ENCODE results near the gene SGPL1. TPM values are rescaled to one million over a fixed set of nuclear protein-coding genes. Genes with fewer than 3 reads are reported as not detected.
A peak's percentile ranks its signal among the peaks of the same experiment; 100 is the strongest.

SGPL1 gene
- total RNA-seq, 4 donors from 2014 or later = 58.0 to 120 (median 74.0) TPM

DNA sequence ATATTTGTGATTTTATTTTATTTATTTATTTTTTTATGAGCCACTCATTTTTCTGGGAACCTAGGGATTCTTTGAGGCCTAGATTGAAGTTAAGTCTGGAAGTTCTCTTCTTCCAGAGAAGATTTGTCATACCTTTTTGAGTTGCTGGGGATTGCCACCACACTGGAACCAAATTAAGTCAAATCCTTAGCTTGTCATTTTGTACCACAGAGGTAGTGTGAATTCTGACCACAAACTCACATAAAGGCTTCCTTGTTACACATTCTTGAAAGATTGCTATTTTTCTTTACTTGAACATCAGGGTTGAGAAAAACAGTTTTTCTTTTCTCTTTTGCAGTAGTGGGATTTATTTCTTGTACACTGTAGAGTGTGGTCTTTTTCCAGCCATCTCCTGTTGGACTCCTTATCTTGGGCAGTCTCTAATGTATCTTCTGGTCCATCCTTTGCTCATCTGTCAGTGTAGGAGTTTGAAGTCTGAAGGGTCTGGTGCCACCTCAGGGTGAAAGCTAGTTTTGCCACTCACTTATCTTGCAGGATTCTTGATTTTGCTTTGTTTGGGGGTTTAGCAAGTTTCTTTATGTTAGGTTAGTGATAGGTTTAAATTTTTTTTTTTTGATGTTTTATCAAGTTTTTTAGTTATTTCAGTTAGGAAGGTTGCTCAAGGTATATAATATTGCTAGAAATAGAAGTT is 47.9 kb downstream of the SGPL1 start:
- DNase-seq (ENCODE audit: low spot score in 2 of 2) = no peak
- no peak overlapping the region for H3K4me3 ChIP-seq (ENCODE audit: low read depth, poor library complexity, severe bottlenecking)
- TF ChIP-seq, protein P1, sequence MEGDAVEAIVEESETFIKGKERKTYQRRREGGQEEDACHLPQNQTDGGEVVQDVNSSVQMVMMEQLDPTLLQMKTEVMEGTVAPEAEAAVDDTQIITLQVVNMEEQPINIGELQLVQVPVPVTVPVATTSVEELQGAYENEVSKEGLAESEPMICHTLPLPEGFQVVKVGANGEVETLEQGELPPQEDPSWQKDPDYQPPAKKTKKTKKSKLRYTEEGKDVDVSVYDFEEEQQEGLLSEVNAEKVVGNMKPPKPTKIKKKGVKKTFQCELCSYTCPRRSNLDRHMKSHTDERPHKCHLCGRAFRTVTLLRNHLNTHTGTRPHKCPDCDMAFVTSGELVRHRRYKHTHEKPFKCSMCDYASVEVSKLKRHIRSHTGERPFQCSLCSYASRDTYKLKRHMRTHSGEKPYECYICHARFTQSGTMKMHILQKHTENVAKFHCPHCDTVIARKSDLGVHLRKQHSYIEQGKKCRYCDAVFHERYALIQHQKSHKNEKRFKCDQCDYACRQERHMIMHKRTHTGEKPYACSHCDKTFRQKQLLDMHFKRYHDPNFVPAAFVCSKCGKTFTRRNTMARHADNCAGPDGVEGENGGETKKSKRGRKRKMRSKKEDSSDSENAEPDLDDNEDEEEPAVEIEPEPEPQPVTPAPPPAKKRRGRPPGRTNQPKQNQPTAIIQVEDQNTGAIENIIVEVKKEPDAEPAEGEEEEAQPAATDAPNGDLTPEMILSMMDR (IDR thresholded peaks at IDR 0.05) = no peak
- no peak for TF ChIP-seq POLR2A (IDR thresholded peaks at IDR 0.05)
- intact Hi-C loops (cut with DNase I; ENCODE audit: low total_unique reads) = loop anchor here (5.0 kb wide), 1 partner anchor 376 kb away; no protein-coding TSS in a partner anchor

DNA sequence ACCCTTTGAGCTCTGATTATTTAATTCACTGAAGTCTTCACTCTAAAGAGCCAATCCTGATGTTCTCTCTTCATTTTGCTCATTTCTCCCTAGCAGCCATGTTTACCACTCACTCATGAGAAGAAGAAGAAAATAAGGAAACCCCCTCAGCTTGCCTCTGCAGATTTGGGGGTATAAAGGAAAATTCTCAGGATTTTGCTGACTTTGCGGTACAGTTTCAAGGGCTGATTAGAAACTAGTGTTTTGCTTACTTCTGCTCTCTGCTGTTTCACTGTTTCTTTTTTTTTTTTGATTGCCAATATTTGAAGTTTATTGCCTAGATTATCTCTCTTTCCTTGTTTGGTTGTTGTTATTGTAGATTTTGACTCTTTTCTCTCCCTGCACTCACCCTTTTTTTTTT is 49.2 kb downstream of the SGPL1 start:
- no peak for DNase-seq (ENCODE audit: low spot score in 2 of 2)
- WGBS, 2 donors = 92 to 100% methylated on average over 1 of the region's 1 CpG
- no peak for TF ChIP-seq POLR2A (IDR thresholded peaks at IDR 0.05)
- TF ChIP-seq, protein P1 (IDR thresholded peaks at IDR 0.05) = no peak
- intact Hi-C loops (cut with DNase I; ENCODE audit: low total_unique reads) = loop anchor here (5.0 kb wide), 1 partner anchor 378 kb away; no protein-coding TSS in a partner anchor
- no peak overlapping the region for H3K4me3 ChIP-seq (ENCODE audit: low read depth, poor library complexity, severe bottlenecking)

DNA sequence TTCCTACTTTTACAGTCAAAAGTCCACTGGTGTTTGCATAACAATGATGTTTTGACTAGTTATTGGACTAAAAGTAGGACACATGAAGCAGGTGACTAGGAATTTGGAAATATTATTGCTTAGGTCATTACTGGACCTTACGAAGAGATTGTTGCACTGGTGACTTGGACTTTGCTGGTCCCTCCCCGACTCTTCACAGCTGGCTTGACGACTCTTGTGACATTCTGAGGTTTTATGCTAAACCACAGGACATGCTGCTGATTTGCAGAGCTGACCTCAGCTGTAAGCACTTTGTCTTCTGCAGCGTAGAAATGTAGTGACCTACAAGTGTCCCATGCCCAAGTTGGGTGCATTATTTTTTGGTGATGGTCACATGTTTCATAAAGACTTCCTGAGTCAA is 50.7 kb downstream of the SGPL1 start:
- no peak for TF ChIP-seq POLR2A (IDR thresholded peaks at IDR 0.05)
- TF ChIP-seq, protein P1 (IDR thresholded peaks at IDR 0.05) = no peak
- intact Hi-C loops (cut with DNase I; ENCODE audit: low total_unique reads) = no loop called here
- 80 to 87% methylated on average over 4 of the region's 4 CpGs for WGBS, 2 donors
- no peak overlapping the region for H3K4me3 ChIP-seq (ENCODE audit: low read depth, poor library complexity, severe bottlenecking)
- DNase-seq (ENCODE audit: low spot score in 2 of 2) = peak in 1 of 2 donors; percentile 36

DNA sequence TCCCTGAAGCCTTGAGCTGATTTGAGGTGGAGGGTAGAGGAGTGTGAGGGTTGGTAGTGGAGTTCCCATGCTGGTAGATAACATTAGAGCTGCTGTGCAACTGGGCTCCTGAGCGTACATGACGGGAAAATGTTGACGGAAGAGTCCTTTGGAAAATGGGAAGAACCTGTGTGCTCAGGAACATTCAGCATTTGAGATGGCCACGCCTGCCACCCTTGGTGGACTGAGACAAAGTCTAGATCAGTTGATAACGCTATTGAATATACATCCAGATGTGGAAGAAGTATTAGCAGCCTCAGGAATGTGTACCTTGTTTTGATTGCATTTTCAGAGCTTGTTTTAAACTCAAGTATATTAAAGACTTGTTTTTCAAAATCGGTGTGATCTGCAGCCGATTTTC is 56.5 kb downstream of the SGPL1 start:
- TF ChIP-seq, protein P1 (IDR thresholded peaks at IDR 0.05) = no peak
- TF ChIP-seq POLR2A (IDR thresholded peaks at IDR 0.05) = no peak
- no peak overlapping the region for H3K4me3 ChIP-seq (ENCODE audit: low read depth, poor library complexity, severe bottlenecking)
- WGBS, 2 donors = 86% methylated on average over 7 of the region's 7 CpGs
- intact Hi-C loops (cut with DNase I; ENCODE audit: low total_unique reads) = no loop called here
- no peak for DNase-seq (ENCODE audit: low spot score in 2 of 2)

DNA sequence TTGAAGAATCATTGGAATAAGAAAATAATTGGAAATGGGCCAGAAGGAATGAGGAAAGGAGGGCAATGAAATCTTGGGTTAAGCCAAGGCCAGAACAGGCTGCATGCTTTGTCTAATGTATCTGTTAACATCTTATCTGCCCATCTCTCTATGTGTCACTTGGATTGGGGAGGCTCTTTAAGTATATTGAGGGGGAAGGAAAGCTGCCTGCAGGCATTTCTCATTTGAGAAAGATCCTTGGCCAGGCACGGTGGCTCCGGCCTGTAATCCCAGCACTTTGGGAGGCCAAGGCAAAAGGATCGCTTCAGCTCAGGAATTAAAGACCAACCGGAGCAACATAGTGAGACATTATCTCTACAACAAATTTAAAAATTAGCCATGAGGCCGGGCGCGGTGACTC is 58.3 kb downstream of the SGPL1 start:
- no peak overlapping the region for H3K4me3 ChIP-seq (ENCODE audit: low read depth, poor library complexity, severe bottlenecking)
- intact Hi-C loops (cut with DNase I; ENCODE audit: low total_unique reads) = no loop called here
- 78 to 84% methylated on average over 7 of the region's 7 CpGs for WGBS, 2 donors
- DNase-seq (ENCODE audit: low spot score in 2 of 2) = no peak
- no peak for TF ChIP-seq POLR2A (IDR thresholded peaks at IDR 0.05)
- TF ChIP-seq, protein P1 (IDR thresholded peaks at IDR 0.05) = no peak

DNA sequence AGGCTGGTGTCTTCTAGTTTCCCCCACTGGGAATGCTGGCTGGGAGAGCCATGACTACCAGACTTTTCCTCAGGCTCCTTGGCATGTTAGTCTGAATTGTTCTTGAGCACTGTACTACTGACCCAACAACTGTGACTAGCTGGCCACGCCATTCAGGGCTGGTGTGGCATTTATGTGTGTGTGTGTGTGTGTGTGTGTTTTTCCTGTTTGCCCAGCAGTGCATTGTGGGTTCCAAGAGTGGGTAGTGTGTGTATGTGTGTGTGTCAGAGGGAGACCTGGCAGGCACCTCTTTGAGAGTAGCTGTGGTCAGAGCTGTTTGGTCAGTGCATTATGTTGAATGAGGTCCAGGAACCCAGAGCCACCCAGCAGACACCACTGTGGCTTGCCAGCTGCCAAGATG is 63.5 kb downstream of the SGPL1 start:
- 61 to 77% methylated on average over 1 of the region's 1 CpG for WGBS, 2 donors
- TF ChIP-seq, protein P1 (IDR thresholded peaks at IDR 0.05) = no peak
- no peak for TF ChIP-seq POLR2A (IDR thresholded peaks at IDR 0.05)
- no peak overlapping the region for H3K4me3 ChIP-seq (ENCODE audit: low read depth, poor library complexity, severe bottlenecking)
- no peak for DNase-seq (ENCODE audit: low spot score in 2 of 2)
- intact Hi-C loops (cut with DNase I; ENCODE audit: low total_unique reads) = loop anchor here (5.0 kb wide), 1 partner anchor 327 kb away; no protein-coding TSS in a partner anchor
